Ascending aorta (tissue), 2 donors: ENCODE measurements around the gene MRPL50. TPM values are rescaled to one million over a fixed set of nuclear protein-coding genes. Genes with fewer than 3 reads are reported as not detected.

ENCODE experiments used
- DNase-seq, 2 donors: peaks; one replicate each; pipeline ENCODE4 v3.0.0-alpha.2; 2019; ENCODE audit warnings: low spot score in 2 of 2
- H3K27ac ChIP-seq, 2 donors: fragments of 200-600 bp; sonication (generic); one replicate each; pipeline ENCODE4 v1.5.1; 2016 to 2017; ENCODE audit warnings: mild to moderate bottlenecking in 1 of 2
- H3K27me3 ChIP-seq: fragments of 200-600 bp; sonication (generic); one replicate; pipeline ENCODE4 v1.5.1; 2017
- H3K36me3 ChIP-seq, 2 donors: fragments of 200-600 bp; sonication (generic); one replicate each; pipeline ENCODE4 v1.5.1; 2016
- H3K4me1 ChIP-seq, 2 donors: fragments of 200-600 bp; sonication (generic); one replicate each; pipeline ENCODE4 v1.5.1; 2016 to 2017; ENCODE audit warnings: mild to moderate bottlenecking in 1 of 2
- H3K4me3 ChIP-seq, 2 donors: fragments of 200-600 bp; sonication (generic); one replicate each; pipeline ENCODE4 v1.5.1; 2016 to 2017; ENCODE audit warnings: mild to moderate bottlenecking in 1 of 2
- H3K9me3 ChIP-seq, 2 donors: fragments of 200-600 bp; sonication (generic); one replicate each; pipeline ENCODE4 v1.5.1; 2016
- intact Hi-C: fragments of 100-400 bp; cut with DNase I; formaldehyde crosslinking; loops from one replicate; pipeline ENCODE4 v1.15.1; 2023
- total RNA-seq: library from RNA; depleted of rRNA; stranded (reverse); fragments of >200 nt; gene quantifications from one replicate; pipeline ENCODE4 v1.1.0, GENCODE V29; 2016
- TF ChIP-seq, protein P1 (sequence below), 3 experiments: fragments of 200-600 bp in 2 of 3; fragments of 450-650 bp in 1 of 3; sonication (generic) in 2 of 3; IDR thresholded peaks; one replicate each; pipeline ENCODE4 v1.5.1; 2016 to 2019; ENCODE audit warnings: antibody characterized with exemption in 3 of 3, mild to moderate bottlenecking in 1 of 3, moderate library complexity in 1 of 3

The MRPL50 gene
- total RNA-seq, 1 donor from 2014 or later = 2.6 TPM

DNA sequence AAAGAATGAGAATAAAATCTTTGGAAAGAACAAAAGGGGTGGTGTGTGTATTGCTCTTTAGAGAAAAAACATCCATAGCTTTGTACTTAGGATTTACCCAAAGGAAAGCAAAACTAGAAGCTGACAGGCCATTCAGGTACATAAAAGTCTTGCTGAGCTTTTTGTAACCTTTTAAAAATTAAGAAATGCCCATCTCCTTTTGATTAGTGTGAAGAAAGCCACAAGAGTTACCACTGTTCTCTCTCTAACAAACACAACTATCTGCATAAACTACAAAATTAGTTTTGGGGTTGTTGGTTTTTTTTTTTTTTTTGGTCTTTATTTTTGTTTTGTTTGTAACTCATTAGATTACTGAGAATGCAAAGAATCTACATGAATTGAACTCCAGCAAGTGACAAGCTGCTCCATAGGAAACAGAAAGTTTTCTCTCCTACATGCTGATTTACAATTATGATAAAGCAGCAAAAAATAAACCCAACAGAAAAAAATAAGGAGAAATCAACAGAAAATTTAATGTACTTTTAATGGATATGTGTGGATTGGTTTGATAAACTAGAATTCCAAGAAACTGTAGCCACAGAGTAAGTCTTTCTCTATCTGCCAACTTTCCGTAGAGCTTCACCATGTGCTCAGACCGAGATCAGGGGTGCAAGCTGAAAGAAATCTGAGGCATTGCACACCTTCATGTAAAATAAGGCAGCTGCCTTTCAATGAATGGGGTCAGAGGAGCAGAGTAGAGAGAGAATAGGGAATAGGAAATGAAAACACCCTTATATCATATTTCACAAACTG is 25.9 kb downstream of the MRPL50 start:
- Histone ChIP-seq H3K27ac (no peak overlapping the region), H3K27me3 (no peaks in the 10 kb centered on the region), H3K9me3 (peaks cover 0 to 1% of the 10 kb centered on the region in 2 donors), H3K4me1 (no peaks in the 10 kb centered on the region), H3K4me3 (no peak overlapping the region), H3K36me3 (no peaks in the 10 kb centered on the region)
- DNase-seq = no peak
- TF ChIP-seq, protein P1, sequence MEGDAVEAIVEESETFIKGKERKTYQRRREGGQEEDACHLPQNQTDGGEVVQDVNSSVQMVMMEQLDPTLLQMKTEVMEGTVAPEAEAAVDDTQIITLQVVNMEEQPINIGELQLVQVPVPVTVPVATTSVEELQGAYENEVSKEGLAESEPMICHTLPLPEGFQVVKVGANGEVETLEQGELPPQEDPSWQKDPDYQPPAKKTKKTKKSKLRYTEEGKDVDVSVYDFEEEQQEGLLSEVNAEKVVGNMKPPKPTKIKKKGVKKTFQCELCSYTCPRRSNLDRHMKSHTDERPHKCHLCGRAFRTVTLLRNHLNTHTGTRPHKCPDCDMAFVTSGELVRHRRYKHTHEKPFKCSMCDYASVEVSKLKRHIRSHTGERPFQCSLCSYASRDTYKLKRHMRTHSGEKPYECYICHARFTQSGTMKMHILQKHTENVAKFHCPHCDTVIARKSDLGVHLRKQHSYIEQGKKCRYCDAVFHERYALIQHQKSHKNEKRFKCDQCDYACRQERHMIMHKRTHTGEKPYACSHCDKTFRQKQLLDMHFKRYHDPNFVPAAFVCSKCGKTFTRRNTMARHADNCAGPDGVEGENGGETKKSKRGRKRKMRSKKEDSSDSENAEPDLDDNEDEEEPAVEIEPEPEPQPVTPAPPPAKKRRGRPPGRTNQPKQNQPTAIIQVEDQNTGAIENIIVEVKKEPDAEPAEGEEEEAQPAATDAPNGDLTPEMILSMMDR (IDR thresholded peaks at IDR 0.05) = no peak
- intact Hi-C loops = no loop called here

DNA sequence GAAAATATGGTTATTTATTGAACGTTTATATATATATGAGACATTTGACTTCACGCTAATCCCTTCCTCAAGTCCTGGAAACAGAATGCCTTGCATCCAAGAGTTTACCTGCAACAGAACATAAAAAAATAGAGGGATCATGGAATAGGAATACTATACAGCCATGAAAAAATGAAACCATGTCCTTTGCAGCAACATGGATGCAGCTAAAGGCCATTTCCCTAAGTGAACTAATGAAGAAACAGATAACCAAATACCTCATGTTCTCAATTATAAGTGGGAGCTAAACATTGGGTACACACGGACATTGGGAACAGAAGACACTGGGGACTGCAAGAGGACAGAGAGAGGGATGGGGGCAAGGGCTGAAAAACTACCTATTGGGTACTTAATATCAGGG is 26.6 kb downstream of the MRPL50 start:
- H3K36me3 ChIP-seq = no peaks in the 10 kb centered on the region
- no peaks in the 10 kb centered on the region for H3K27me3 ChIP-seq
- no peak overlapping the region for H3K27ac ChIP-seq
- no peaks in the 10 kb centered on the region for H3K9me3 ChIP-seq
- TF ChIP-seq, protein P1 (IDR thresholded peaks at IDR 0.05) = no peak
- intact Hi-C loops = no loop called here
- H3K4me3 ChIP-seq = no peak overlapping the region
- H3K4me1 ChIP-seq = no peaks in the 10 kb centered on the region
- no peak for DNase-seq

DNA sequence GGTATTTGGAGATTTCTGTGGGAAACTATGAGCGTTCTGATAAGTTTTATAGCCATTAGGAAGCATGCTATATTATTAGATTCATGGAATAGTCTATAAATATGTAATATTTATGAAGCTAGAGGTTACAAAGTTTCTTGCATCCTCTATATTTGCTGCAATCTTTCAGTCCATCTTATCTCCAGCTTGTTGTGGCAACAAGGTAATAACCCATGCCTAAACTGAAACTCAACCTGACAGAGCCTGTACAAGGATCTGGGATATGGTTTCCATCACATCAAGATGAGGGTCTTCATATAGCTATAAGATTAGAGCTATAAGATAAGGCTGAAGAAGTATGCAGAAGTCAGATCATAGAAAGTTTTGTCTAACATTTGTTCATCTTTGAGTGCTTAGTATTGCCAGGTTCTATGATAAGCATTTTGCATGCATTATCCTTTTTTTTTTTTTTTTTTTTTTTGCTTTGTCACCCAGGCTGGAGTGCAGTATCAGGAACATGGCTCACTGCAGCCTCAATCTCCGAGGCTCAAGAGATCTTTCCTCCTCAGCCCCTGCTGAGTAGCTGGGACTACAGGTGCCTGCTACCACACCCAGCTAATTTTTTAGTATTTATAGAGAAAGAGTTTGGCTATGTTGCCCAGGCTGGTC is 28.4 kb downstream of the MRPL50 start:
- TF ChIP-seq, protein P1 (IDR thresholded peaks at IDR 0.05) = no peak
- intact Hi-C loops = no loop called here
- Histone ChIP-seq H3K36me3 (no peaks in the 10 kb centered on the region), H3K9me3 (no peaks in the 10 kb centered on the region), H3K4me3 (no peak overlapping the region), H3K4me1 (no peaks in the 10 kb centered on the region), H3K27ac (no peak overlapping the region), H3K27me3 (no peaks in the 10 kb centered on the region)
- DNase-seq = no peak

DNA sequence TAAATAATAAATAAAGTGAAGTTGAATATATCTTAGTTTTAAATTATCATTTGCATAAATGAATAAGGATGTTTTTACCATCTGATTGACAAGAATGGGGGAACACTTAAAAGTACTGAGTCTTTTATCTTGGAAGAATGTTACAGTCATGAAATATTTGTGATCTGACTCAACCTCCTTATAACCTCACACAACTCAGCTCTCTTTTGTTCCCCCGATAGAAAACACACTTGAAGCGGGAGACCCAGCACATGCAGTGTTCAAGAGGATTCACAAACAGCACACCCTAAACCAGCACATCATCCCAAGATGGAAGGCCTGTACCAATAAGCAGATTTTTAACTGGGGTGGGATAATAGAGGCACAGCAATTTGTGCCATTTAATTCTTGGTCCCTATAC is 29.1 kb downstream of the MRPL50 start:
- Histone ChIP-seq H3K36me3 (no peaks in the 10 kb centered on the region), H3K27ac (no peak overlapping the region), H3K9me3 (no peaks in the 10 kb centered on the region), H3K4me3 (no peak overlapping the region), H3K27me3 (no peaks in the 10 kb centered on the region), H3K4me1 (no peaks in the 10 kb centered on the region)
- TF ChIP-seq, protein P1 (IDR thresholded peaks at IDR 0.05) = no peak
- no peak for DNase-seq
- intact Hi-C loops = no loop called here

DNA sequence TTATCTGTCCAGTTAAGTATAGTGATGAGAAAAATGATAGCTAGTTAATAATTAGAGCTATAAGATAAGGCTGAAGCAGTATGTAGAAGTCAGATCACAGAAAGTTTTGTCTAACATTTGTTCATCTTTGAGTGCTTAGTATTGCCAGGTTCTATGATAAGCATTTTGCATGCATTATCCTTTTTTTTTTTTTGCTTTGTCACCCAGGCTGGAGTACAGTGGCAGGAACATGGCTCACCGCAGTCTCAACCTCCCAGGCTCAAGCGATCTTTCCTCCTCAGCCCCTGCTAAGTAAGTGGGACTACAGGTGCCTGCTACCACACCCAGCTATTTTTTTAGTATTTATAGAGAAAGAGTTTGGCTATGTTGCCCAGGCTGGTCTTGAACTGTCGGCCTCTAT is 31.1 kb downstream of the MRPL50 start:
- intact Hi-C loops = no loop called here
- TF ChIP-seq, protein P1 (IDR thresholded peaks at IDR 0.05) = no peak
- no peaks in the 10 kb centered on the region for H3K4me1 ChIP-seq
- H3K4me3 ChIP-seq = no peak overlapping the region
- H3K36me3 ChIP-seq = no peaks in the 10 kb centered on the region
- no peak for DNase-seq
- H3K9me3 ChIP-seq = no peaks in the 10 kb centered on the region
- no peak overlapping the region for H3K27ac ChIP-seq
- H3K27me3 ChIP-seq = no peaks in the 10 kb centered on the region
